GM20000 (cell line): ENCODE data around the gene PNMA5.

Experiments
- DNase-seq: peaks from one replicate; pipeline ENCODE4 v3.0.0; 2012; ENCODE audit warnings: low spot score
- TF ChIP-seq, protein P1 (sequence below): IDR thresholded peaks from 2 replicates; pipeline ENCODE4 v1.5.1; 2012; ENCODE audit warnings: mild to moderate bottlenecking, control low read depth; ENCODE audit errors: extremely low read depth, missing control alignments

PNMA5 gene

DNA sequence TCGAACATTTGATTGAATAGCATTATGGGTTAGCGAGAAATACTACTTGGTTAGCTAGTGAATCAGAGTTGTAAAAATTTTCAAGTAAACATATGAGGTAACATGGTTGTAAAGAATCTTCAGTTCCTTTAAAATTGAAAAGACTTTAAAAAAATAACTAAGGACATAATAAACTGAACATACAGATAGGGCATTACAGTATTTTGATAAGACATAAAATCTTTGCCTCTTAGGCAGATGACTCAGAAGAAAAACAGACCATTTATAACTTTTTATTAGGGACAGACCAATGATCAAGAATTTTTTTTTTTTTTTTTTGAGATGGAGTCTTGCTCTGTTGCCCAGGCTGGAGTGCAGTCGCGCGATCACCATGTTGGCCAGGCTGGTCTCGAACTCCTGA, 43.1 kb downstream of the PNMA5 start:
- TF ChIP-seq, protein P1, sequence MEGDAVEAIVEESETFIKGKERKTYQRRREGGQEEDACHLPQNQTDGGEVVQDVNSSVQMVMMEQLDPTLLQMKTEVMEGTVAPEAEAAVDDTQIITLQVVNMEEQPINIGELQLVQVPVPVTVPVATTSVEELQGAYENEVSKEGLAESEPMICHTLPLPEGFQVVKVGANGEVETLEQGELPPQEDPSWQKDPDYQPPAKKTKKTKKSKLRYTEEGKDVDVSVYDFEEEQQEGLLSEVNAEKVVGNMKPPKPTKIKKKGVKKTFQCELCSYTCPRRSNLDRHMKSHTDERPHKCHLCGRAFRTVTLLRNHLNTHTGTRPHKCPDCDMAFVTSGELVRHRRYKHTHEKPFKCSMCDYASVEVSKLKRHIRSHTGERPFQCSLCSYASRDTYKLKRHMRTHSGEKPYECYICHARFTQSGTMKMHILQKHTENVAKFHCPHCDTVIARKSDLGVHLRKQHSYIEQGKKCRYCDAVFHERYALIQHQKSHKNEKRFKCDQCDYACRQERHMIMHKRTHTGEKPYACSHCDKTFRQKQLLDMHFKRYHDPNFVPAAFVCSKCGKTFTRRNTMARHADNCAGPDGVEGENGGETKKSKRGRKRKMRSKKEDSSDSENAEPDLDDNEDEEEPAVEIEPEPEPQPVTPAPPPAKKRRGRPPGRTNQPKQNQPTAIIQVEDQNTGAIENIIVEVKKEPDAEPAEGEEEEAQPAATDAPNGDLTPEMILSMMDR = no peak
- DNase-seq = no peak

DNA sequence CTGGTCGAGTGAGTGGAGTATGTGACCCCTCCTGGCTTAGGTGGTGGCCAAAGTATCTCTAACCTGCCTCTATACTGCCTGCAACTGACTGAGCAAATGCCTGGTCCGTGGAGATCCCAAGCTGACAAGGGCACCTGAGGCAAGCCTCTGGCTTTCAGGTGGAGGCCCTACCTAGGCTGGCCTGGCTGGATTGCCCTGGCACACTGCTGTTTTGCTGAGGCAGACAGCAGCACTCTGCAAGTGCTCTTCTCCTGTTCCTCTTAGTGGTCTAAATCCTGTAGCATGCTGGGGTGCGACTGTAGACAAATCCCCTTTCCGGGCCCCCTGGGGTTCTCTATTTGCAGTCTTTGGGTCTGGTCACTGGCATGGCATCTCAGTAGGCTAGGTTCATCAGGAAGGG, 44.8 kb downstream of the PNMA5 start:
- TF ChIP-seq, protein P1 = no peak
- no peak for DNase-seq

DNA sequence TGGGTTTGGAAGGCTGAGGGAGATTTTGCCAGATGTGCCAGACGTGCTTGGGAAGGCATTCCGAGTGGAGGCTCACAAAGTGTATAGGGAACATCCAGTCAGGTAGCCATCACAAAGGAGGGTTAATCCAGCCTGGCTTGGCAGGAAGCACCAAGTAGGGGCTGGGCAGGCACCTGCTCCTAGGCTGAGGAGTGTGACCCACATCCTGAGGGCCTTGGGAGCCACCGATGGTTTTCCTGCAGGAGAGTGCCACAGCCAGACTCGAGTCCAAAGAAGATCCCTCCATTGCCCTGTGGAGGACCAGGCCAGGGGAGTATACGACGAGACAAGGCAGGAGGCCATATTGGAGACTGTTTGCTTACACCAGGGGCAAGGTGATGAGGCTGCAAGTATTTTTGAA, 47.2 kb downstream of the PNMA5 start:
- TF ChIP-seq, protein P1 = no peak
- no peak for DNase-seq

DNA sequence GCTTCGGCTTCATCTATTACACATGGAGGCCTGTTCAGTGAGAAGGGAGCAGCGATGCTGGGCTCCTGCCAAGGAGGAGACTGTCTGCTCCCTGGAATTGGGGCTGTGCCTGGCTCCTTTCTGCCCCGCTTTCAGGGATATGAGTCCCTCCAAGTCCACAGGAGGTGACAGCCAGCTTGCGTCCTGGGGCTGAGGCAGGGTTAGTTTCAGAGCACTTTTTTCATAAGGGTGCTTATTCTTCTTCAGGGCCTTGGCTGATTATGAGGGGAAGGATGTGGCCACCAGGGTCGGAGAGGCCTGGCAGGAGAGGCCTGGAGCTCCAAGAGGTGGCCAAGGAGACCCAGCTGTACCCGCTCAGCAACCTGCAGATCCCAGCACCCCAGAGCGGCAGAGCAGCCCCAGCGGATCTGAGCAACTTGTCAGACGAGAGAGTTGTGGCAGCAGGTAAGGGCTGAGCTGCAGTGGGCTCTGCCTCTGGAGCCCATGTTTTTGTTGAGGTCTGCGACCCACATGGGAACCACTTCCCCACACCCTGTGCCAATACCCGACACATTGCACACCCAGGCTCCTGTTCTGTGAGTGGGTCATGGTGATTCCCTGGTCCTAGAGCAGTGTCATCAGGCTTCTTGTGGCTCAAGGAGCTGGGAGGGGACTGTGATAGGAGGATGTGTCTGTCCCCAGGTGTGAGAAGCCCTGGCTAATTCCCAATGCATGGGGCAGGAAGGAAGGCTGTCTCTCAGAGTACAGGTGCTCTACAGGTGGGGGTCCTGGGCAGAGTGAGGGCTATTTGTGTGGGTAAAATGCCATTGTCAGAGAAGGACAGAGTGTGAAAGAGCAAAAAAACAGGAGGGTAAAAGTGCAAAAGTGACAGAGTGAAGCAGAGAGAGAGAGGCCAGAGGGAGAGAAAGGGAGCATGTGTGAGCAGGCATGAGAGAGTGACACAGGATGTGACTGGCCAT, 48.6 kb downstream of the PNMA5 start:
- no peak for DNase-seq
- TF ChIP-seq, protein P1 = no peak

DNA sequence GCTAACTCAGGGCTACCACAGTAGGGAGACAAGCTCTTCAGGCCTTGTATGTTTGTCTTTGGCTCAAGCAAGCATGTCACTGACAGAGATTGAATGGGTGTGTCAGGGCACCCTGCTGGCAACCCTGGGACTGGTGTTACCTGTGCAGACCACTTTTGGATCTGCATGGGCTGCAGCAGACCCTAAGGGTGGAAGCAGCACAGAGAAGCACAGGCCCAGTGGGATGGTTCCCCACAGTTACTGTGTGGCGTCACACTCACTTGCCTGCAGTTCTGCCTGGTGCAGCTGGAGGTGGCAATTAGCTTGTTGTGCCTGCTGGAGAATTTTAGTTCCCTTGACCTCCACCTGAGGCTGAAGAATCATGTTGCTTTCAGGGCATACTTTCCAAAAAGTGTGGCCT, 50.1 kb downstream of the PNMA5 start:
- no peak for DNase-seq
- TF ChIP-seq, protein P1 = no peak

DNA sequence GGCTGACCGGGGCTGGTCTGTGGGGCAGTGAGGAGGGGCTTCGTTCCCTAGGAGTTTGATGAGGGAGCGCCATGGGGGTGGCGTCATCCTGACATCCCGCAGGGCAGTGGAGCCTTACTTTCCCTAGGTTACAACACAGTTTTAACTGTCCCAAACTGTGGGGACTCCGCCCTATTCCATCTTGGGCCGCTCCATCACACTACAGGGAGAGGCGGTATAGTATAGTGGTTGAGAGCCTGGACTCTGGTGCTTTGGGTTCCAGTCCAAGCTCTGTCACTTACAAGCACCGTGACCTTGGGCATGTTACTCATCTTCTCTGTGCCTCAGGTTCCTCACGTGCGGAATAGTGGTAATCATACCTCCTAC, 51.9 kb downstream of the PNMA5 start:
- TF ChIP-seq, protein P1 = no peak
- DNase-seq = no peak

DNA sequence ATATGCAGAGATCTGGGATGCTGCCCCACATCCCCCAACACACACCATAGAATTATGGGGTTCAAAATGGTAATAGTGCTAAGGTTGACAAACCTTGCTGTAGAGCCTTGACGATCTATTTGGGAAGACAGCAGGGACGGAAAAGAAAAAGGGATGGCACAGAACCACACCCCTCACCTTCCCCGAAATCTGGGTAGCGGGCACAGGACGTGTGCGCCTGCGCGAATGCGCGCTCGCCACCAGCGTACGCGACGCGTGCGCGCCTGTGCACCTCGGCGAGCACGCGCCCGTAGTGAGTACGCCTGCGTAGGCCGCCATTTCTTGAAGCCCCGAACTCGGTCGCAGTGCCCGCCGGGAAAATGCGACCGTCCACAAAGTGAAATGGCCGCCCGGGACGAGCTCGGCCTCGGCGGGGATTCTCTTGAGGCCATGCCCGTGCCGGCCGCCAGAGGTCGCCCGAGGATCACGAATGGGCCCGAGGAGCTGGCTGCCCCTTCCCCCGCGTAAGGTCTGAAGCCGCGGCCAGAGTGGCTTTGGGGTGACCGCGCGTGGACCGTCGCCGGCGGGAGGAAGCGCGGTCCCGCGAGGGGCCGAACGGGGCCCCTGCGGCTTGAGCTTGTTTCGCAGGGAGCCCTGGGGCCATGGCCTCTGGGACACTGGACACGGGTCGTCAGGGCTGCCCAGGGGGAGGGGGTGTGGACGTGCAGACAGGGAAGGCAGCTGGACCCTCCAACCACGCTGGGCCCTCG, 52.4 kb downstream of the PNMA5 start:
- TF ChIP-seq, protein P1 = peak; percentile 58
- DNase-seq = peak; percentile 91
